PC-9 (cell line): ENCODE results near the gene LIN7A.

Experiments used
- EZH2 ChIP-seq: fragments of 200-600 bp; sonication (generic); IDR thresholded peaks from 2 replicates; pipeline ENCODE4 v1.8.0; 2017; ENCODE audit warnings: antibody characterized with exemption, low read depth
- TF ChIP-seq, protein P1 (sequence below): fragments of 200-600 bp; sonication (generic); conservative IDR thresholded peaks from 2 replicates; pipeline ENCODE4 v1.6.1; 2017; ENCODE audit warnings: mixed run types, antibody characterized with exemption, mild to moderate bottlenecking, moderate library complexity

- TF ChIP-seq EZH2 = no peak
- TF ChIP-seq, protein P1, sequence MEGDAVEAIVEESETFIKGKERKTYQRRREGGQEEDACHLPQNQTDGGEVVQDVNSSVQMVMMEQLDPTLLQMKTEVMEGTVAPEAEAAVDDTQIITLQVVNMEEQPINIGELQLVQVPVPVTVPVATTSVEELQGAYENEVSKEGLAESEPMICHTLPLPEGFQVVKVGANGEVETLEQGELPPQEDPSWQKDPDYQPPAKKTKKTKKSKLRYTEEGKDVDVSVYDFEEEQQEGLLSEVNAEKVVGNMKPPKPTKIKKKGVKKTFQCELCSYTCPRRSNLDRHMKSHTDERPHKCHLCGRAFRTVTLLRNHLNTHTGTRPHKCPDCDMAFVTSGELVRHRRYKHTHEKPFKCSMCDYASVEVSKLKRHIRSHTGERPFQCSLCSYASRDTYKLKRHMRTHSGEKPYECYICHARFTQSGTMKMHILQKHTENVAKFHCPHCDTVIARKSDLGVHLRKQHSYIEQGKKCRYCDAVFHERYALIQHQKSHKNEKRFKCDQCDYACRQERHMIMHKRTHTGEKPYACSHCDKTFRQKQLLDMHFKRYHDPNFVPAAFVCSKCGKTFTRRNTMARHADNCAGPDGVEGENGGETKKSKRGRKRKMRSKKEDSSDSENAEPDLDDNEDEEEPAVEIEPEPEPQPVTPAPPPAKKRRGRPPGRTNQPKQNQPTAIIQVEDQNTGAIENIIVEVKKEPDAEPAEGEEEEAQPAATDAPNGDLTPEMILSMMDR = no peak
Measured at GRCh38 chr12:80749456-80749855, 188.3 kb downstream of the LIN7A start.
